ENCODE measurements around the gene PAQR9.

The PAQR9 gene

GRCh38 chr3:142987707-142988106 lies 24.2 kb upstream of the PAQR9 start:
- TF ChIP-seq EZH2phosphoT487 (conservative IDR thresholded peaks at IDR 0.05; ENCODE audit: low read length) (no peak), CTCF (IDR thresholded peaks at IDR 0.05; ENCODE audit: insufficient read depth, low read length, poor library complexity, severe bottlenecking) (no peak)
- no peaks in the 10 kb centered on the region for H3F3A ChIP-seq (ENCODE audit: insufficient read depth)
- no peak overlapping the region for H3K9ac ChIP-seq (ENCODE audit: low read length)
- H3K27ac ChIP-seq (ENCODE audit: low read depth, low read length), result no peak overlapping the region
- no peaks in the 10 kb centered on the region for H4K20me1 ChIP-seq (ENCODE audit: low read depth, low read length)
- no peaks in the 10 kb centered on the region for H3K27me3 ChIP-seq (ENCODE audit: low read length)
- H3K9me2 ChIP-seq (replicated peaks; ENCODE audit: insufficient read depth, low read length), result no peaks in the 10 kb centered on the region
- H3K36me3 ChIP-seq (ENCODE audit: low read length), result no peaks in the 10 kb centered on the region
- no peak overlapping the region for H3K4me3 ChIP-seq (ENCODE audit: insufficient read depth, low read length, poor library complexity, severe bottlenecking)
- H3K9me3 ChIP-seq (ENCODE audit: insufficient read depth, low read length), result no peaks in the 10 kb centered on the region
- H3K79me2 ChIP-seq (ENCODE audit: insufficient read depth, low read length), result no peaks in the 10 kb centered on the region
- no peak overlapping the region for H3K4me2 ChIP-seq (ENCODE audit: low read depth, low read length, poor library complexity, severe bottlenecking)
- H2AFZ ChIP-seq (ENCODE audit: low read depth, low read length, severe bottlenecking), result no peak overlapping the region

DNA sequence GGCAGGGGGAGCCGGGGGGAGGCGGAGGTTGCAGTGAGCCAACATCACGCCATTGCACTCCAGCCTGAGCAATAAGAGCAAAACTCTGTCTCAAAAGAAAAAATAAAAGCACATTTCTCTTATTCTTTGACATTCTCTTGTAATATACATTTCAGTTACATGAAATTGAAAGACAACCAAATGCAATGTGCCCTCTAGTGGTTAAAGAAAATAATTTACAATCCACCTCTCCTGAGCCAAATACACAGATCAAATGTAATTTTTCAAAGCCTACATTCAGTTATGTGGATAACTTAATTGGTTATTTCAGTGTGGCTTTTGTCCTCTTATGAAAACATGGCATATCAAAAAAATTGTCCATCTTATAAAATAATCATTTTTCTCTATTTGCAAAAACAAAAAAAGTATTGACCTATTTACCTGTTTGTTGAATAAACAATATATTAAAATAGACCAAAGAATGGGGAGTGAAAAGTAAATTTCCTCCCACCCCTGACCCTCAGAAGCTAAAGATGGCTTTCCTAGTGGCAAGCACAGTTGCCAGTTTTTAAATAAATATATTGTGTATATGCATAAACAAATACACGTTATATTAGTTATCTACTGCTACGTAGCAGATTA lies 23.7 kb upstream of the PAQR9 start:
- H4K20me1 ChIP-seq (ENCODE audit: low read depth, low read length), result no peaks in the 10 kb centered on the region
- no peaks in the 10 kb centered on the region for H3F3A ChIP-seq (ENCODE audit: insufficient read depth)
- H3K27ac ChIP-seq (ENCODE audit: low read depth, low read length), result no peak overlapping the region
- no peak overlapping the region for H2AFZ ChIP-seq (ENCODE audit: low read depth, low read length, severe bottlenecking)
- TF ChIP-seq CTCF (IDR thresholded peaks at IDR 0.05; ENCODE audit: insufficient read depth, low read length, poor library complexity, severe bottlenecking) (peak; percentile 64), EZH2phosphoT487 (conservative IDR thresholded peaks at IDR 0.05; ENCODE audit: low read length) (no peak)
- H3K36me3 ChIP-seq (ENCODE audit: low read length), result no peaks in the 10 kb centered on the region
- H3K4me2 ChIP-seq (ENCODE audit: low read depth, low read length, poor library complexity, severe bottlenecking), result no peak overlapping the region
- H3K9ac ChIP-seq (ENCODE audit: low read length), result no peak overlapping the region
- no peaks in the 10 kb centered on the region for H3K9me2 ChIP-seq (replicated peaks; ENCODE audit: insufficient read depth, low read length)
- no peaks in the 10 kb centered on the region for H3K9me3 ChIP-seq (ENCODE audit: insufficient read depth, low read length)
- no peaks in the 10 kb centered on the region for H3K79me2 ChIP-seq (ENCODE audit: insufficient read depth, low read length)
- no peaks in the 10 kb centered on the region for H3K27me3 ChIP-seq (ENCODE audit: low read length)
- H3K4me3 ChIP-seq (ENCODE audit: insufficient read depth, low read length, poor library complexity, severe bottlenecking), result no peak overlapping the region

- TF ChIP-seq EZH2phosphoT487 (conservative IDR thresholded peaks at IDR 0.05; ENCODE audit: low read length) (no peak), CTCF (IDR thresholded peaks at IDR 0.05; ENCODE audit: insufficient read depth, low read length, poor library complexity, severe bottlenecking) (no peak)
- no peaks in the 10 kb centered on the region for H3K79me2 ChIP-seq (ENCODE audit: insufficient read depth, low read length)
Observed at GRCh38 chr3:142984255-142984654, 20.8 kb upstream of the PAQR9 start.

More at GRCh38 chr3:142984255-142984654, 20.8 kb upstream of the PAQR9 start:
- H3K4me3 ChIP-seq (ENCODE audit: insufficient read depth, low read length, poor library complexity, severe bottlenecking), result no peak overlapping the region
- no peaks in the 10 kb centered on the region for H3K36me3 ChIP-seq (ENCODE audit: low read length)
- no peak overlapping the region for H3K9ac ChIP-seq (ENCODE audit: low read length)
- H3K9me2 ChIP-seq (replicated peaks; ENCODE audit: insufficient read depth, low read length), result no peaks in the 10 kb centered on the region
- no peaks in the 10 kb centered on the region for H3K9me3 ChIP-seq (ENCODE audit: insufficient read depth, low read length)
- no peak overlapping the region for H3K4me2 ChIP-seq (ENCODE audit: low read depth, low read length, poor library complexity, severe bottlenecking)
- no peak overlapping the region for H2AFZ ChIP-seq (ENCODE audit: low read depth, low read length, severe bottlenecking)
- H3K27ac ChIP-seq (ENCODE audit: low read depth, low read length), result no peak overlapping the region
- no peaks in the 10 kb centered on the region for H3F3A ChIP-seq (ENCODE audit: insufficient read depth)
- H4K20me1 ChIP-seq (ENCODE audit: low read depth, low read length), result no peaks in the 10 kb centered on the region
- no peaks in the 10 kb centered on the region for H3K27me3 ChIP-seq (ENCODE audit: low read length)

Measured in SU-DHL-6 (cell line).